Stimulated activated CD4-positive, alpha-beta T cell treated with anti-CD3 and anti-CD28 coated beads, Interleukin-1b, Interleukin-23, amount 100 ng/mL, for 24 hours (primary cell): ENCODE data around the gene IRS2.
A peak's percentile ranks its signal among the peaks of the same experiment; 100 is the strongest.
"Not testable (repeated sequence)": the region's sequence is repeated elsewhere in the genome, so short reads cannot be mapped to it uniquely, and the experiment has no call there.

ENCODE experiments used
- DNase-seq, 4 experiments: peaks; one replicate each; pipeline ENCODE4 v3.0.0-alpha.2; 2020; ENCODE audit warnings: low read depth in 4 of 4, low spot score in 1 of 4

Gene IRS2, protein sequence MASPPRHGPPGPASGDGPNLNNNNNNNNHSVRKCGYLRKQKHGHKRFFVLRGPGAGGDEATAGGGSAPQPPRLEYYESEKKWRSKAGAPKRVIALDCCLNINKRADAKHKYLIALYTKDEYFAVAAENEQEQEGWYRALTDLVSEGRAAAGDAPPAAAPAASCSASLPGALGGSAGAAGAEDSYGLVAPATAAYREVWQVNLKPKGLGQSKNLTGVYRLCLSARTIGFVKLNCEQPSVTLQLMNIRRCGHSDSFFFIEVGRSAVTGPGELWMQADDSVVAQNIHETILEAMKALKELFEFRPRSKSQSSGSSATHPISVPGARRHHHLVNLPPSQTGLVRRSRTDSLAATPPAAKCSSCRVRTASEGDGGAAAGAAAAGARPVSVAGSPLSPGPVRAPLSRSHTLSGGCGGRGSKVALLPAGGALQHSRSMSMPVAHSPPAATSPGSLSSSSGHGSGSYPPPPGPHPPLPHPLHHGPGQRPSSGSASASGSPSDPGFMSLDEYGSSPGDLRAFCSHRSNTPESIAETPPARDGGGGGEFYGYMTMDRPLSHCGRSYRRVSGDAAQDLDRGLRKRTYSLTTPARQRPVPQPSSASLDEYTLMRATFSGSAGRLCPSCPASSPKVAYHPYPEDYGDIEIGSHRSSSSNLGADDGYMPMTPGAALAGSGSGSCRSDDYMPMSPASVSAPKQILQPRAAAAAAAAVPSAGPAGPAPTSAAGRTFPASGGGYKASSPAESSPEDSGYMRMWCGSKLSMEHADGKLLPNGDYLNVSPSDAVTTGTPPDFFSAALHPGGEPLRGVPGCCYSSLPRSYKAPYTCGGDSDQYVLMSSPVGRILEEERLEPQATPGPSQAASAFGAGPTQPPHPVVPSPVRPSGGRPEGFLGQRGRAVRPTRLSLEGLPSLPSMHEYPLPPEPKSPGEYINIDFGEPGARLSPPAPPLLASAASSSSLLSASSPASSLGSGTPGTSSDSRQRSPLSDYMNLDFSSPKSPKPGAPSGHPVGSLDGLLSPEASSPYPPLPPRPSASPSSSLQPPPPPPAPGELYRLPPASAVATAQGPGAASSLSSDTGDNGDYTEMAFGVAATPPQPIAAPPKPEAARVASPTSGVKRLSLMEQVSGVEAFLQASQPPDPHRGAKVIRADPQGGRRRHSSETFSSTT (N-terminal part only)

DNA sequence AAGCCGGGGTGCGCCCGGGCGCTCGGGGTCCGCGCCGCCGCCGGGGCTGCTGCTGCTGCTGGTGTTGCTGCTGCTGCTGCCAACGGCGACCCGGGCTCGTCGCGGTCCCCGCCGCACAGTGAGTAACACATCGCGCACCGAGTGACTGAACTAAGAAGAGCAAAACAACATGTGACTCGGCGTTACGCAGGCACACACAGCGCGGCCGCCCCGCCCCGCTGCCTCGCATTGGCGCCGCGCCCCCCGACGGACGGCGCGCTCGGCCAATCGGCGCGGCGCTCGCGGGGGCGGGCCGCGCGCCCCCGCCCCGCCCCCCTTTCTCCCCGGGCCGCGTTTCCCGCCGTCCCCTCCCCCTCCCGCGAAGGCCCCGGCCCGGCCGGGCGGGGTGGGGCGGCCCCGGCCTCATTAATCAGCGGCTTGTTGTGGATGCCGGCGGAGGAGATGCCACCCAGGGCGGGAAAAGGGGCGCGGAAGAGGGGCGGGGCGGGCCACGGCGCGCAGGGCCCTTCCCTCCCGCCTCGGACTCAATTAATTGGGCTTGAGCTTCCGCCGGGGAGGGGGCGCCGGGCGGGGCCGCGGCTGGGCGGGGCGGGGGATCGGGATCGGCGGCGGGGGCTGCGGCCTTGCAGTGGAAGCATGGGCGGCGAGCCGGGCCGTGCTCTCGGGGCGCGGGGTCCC, at the start of gene IRS2:
Gene IRS2 (minus strand): TSS at position 127 of the 678 bp plus-strand sequence. CDS start 530 bp downstream, outside the sequence.
- peak; percentile 71 to 86 (median 76) for DNase-seq

DNA sequence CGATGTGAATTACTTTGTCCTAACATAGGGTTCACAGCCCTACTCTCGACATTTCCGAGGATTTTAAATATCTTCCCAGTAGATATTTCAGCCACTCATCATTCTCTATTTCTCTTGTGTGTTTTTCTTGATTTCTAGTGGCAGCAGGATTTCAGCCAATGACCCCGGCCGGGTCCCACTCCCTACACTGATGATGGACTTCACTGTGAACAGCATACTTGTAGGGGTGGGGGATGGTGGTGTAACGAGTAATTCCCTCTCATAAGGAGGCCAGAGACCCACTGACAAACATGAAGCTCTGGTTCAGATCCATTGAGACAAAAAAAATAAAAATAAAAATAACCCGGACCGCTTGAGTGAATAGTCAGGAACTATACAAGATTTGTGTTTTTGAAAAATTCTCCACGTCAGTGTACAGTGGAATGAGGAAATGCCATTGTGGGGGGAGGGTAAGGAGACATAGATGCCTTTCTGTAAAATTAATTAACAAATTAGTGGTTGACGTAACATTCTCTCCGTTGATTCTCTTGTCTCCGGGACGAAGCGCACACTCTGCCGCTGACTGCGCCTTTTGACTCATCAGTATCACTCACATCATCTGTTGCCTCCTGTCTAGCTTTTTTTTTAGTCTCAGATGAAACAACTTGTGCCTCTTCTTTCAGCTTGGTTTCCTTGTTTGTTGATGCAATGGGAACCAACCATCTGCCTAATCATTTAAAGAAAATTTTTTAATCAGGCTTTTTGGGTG, 48.8 kb upstream of the IRS2 start:
- DNase-seq = no peak

DNA sequence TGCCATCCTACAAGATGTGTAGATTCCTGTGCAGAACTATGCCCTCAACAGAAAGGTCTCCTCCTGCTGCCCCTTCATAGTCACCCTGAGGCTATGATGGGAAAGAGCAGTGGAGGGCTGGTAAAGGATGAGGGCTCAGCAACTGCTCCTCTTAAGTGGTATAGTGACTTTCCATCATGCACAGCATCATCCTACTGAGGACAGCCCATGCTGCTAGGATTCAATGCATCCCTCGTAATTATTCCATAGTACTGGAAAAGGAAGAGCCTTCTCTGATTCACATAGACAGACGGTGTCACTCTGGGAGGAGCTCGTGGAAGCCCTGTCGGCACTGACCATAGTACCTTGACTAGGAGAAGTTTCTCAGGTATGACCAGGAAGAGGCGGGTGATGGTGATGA, 47.6 kb upstream of the IRS2 start:
- no peak for DNase-seq

DNA sequence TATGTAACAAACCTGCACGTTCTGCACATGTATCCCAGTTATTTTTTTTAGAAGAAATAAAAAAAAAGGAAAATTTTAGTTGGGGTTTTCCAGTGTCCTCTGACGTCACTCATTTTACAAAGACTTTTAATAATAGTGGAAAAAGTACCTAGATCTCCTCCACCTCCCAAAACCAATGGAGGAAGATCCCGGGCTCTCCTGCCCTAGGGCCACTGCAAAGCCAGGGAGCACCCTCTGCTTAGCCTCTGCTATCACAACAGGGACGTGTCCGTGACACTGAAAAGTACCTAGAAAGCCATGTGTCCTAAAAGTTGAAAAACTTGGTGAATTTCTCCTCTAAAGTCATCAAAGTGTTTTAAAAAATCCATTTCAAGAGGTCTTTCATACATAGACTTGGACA, 46.7 kb upstream of the IRS2 start:
- DNase-seq = no peak

DNA sequence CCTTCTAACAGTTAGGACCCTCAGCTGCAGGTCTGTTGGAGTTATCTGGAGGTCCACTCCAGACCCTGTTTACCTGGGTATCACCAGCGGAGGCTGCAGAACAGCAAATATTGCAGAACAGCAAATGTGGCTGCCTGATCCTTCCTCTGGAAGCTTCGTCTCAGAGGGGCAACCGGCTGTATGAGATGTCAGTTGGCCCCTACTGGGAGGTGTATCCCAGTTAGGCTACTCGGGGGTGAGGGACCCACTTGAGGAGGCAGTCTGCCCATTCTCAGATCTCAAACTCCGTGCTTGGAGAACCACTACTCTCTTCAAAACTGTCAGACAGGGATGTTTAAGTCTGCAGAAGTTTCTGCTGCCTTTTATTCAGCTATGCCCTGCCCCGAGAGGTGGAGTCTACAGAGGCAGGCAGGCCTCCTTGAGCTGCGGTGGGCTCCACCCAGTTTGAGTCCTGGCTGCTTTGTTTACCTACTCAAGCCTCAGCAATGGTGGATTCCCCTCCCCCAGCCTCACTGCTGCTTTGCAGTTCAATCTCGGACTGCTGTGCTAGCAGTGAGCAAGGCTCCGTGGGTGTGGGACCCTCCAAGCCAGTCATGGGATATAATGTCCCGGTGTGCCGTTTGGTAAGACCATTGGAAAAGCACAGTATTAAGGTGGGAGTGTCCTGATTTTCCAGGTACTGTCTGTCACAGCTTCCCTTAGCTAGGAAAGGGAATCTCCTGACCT, 42.4 kb upstream of the IRS2 start:
- DNase-seq = not testable (repeated sequence)

DNA sequence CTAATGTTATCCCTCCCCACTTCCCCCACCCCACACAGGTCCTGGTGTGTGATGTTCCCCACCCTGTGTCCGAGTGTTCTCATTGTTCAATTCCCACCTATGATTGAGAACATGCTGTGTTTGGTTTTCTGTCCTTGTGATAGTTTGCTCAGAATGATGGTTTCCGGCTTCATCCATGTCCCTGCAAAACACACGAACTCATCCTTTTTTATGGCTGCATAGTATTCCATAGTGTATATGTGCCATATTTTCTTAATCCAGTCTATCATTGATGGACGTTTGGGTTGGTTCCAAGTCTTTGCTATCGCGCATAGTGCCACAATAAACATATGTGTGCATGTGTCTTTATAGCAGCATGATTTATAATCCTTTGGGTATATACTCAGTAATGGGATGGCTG, 36.8 kb upstream of the IRS2 start:
- not testable (repeated sequence) for DNase-seq

DNA sequence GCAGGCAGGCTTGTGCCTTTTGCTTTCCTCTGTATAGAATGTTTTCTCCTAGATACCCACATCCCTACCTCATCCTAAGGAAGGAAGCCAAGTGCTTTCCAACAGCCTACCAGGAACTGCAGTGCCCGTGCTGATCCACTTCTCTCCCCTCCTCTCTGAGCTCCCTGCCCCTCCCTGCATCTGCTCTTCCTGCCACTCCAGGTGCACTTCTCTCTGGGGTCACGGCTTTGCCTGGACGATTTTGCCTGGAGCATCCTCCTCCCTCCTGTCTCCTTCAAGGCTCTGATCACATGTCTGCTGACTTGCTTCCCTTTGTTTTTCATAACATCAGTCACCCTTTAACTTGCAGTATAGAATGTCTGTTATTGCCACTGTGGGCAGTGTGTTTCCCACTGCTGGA, 34.7 kb upstream of the IRS2 start:
- DNase-seq = no peak

DNA sequence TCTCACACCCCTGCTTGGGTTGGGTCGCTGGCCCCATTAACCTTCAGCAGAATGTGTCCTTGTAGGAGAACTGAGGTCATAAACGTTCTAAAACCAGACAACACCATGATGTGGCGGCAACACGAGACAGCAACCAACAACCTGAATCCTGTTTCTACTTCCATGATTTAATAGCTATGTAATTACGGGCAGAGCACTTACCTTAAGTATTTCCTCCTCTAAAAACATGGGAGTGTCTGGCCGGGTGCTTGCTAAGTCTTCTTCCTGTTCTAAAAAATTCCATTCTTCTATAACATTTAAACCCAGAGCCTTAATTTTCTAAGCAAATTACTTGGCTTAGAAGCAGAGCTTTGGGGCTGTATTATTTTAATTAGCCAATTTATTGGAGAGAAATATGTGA, 33.5 kb upstream of the IRS2 start:
- DNase-seq = no peak

DNA sequence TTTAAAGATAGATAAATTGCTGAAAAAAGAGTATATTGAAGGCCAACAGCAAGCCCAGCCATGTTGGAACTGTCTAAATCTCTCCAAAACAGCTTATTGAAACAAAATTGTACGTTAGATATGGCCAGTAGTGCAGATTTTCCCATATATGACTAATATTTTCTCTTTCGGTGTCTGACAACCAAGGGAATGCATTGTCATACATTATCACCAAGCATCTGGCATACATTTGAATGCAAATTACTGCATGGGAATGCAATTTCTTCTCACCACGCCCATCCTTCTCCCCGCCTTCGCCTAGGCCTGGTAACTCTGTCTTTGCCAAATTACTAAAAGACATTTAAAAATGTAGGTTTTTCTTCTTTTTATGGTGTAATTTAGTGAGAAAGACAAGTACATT, 32.5 kb upstream of the IRS2 start:
- no peak for DNase-seq

DNA sequence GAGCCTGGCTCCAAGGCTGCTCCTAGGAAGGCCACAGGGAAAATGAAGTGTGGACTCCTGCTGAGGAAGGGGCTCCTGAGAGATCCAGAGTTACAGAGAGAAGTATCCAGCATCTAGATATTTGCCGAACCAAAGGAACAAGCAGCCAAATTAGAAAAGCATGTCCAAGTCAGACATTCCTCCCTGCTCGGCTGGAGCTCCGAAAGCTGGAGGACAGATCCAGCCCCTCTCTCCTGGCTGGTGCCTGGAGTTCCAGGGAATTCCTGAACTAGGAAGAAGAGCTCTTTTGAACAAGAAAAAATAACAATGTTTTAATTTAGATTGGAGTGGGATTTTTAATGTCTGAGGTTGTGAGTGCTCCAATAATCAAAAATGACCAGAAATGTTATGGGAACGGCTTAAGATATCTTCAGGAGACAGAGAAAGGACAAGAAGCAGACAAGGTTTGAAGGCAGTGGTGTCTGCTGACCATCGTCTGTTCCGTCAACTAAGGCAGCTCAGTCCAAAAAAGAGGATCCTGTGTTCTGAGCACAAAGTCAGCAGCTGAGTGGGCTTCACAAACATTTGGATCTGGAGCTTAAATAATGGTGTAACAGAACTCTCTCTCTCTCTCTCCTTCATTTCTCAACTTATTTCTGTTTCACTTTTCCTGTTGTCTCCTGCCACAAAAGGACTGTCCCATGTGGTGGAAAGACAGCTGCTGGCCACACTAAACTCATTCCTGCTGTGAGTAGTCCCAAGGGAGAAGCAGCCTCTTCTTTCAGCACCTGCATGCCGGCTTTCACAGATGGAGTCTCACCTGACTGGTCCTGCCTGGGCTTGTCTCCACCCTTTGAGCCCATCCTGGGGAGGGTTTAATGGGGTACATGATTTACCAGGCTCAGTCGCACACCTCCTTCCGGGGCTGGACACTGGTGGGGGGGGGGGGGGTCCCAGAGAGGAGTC, 31.5 kb upstream of the IRS2 start:
- no peak for DNase-seq

DNA sequence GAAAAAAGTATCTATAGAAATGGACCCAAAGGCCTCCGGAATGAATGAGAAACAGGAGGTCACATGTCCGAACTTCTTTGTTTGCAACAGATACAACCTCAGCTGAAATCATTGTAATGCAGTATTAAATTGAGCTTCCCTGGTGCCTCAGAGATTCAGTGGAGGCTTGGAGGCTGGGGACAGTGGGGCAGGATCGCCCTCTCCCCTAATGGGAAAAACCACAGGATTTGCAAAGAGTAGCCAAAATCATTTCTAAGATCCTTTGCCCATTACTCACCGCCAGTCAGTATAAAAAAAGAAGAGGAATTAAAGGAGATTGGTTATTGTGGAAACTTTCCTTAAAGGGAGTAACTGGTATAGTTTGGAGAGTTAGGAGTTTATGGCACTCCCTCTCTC, 30.4 kb upstream of the IRS2 start:
- no peak for DNase-seq

DNA sequence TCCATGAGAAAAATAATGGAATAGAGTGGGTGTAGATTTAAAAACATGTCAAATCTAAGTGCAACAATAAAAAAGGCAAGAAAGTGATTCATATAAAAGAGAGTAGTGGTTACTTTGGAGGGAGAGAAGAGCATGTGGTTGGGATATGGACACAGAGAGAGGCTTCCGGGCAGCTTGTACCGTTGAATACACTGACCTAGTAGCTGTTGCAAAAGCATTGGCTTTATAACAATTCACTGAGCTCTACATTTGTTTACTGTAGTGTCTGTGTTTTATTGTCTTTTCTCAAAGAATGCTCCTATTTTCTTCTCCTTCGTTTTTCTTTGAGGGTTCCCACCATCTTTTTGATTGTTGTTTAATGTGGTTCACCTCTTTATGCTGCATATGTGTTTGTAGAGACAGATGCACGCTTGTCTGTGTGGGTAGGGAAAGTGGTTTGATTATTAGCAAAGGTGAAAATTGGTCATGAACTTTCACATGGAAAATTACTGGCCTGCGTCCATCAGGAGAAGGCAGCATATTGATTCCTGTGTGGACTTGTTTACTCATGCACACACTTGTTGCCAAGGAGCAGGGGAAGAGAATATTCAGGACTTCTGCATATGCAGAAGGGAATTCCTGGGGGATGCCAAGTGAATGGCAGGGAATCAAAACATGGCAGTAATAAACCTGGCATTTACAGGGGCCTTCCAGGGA, 29.9 kb upstream of the IRS2 start:
- no peak for DNase-seq

DNA sequence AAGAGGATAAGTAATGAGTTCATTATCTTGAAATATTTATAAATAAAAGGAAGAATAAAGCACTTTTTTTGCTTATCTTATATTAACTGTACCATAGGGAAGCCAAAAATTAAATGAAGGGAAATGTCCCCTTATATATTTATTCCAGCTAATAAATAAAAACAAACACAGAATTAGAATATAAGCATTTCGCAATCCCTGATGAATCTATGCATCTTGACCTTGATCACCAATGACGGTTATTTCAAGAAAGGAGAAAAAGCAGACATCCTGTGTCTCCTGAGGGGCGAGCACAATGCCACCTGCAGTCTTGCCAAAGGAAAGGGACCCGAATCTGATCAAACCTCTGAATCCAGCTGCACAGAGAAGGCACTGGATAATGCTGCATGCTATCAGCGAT, 29.3 kb upstream of the IRS2 start:
- no peak for DNase-seq

DNA sequence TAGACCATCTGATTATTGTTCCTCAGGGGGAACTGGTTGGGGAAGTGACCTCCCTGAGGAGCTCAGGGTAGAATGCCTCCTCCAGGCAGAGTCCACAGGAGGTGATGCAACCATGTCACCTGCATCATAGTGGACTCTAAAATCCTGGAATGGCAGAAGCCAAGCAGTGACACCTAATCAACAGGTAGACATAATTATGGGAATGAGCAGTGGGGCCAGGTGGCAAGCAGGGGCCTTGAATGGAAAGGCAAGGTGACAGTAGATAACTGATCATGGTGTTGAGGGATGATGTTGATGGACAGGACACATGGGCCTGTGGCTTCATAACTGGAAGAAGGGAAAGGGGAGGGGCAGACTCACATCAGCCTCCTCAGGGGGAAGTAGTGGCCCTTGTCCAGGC, 27.3 kb upstream of the IRS2 start:
- DNase-seq = no peak

DNA sequence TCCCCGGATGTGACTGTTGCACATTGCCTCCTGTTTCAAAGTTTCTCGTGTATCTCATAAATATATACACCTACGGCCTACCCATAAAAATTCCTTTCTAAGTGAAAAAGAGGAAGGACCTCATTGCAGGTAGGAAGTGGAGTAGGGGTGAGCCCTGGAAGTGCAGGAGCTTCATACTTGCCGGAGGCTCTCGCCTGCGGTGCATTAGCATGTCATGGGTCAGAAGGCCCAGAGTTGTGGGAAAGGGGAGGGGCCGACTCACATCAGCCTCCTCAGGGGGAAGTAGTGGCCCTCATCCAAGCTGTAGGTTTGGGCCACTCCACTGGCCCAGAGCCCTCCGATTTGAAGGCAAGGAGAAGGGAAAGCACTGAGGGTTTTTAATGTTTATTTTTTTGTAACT, 26.0 kb upstream of the IRS2 start:
- no peak for DNase-seq

DNA sequence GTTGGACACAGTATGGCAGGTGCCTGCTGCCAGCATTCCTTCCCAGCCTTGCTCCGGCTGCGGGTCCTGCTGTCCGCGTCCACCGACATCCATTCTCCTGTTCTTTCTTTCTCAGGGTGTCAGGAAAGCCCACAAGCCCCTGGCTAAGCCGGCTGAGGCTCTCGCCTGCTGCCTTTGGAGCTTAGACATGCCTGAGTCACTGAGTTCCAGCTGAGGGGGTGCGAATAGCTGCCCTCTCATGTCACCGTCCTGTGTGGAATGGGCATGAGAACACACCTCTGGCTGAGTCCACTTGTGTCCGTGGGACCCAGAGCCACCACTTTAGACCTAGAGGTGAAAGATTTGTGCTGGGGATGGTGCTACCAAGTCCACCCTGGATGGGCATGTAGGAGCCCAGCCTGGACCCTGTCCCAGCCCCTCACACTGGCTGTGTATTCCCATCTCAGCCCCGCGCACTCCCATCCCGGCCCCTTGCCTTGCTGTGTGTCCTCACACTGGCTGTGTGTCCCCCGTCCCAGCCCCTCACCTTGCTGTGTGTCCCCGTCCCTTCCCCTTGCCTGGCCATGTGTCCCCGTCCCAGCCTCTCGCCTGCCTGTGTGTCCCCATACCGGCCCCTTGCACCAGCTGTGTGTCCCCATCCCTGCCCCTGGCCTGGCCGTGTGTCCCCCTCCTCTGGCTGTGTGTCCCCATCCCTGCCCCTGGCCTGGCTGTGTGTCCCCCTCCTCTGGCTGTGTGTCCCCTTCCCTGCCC, 24.6 kb upstream of the IRS2 start:
- no peak for DNase-seq

DNA sequence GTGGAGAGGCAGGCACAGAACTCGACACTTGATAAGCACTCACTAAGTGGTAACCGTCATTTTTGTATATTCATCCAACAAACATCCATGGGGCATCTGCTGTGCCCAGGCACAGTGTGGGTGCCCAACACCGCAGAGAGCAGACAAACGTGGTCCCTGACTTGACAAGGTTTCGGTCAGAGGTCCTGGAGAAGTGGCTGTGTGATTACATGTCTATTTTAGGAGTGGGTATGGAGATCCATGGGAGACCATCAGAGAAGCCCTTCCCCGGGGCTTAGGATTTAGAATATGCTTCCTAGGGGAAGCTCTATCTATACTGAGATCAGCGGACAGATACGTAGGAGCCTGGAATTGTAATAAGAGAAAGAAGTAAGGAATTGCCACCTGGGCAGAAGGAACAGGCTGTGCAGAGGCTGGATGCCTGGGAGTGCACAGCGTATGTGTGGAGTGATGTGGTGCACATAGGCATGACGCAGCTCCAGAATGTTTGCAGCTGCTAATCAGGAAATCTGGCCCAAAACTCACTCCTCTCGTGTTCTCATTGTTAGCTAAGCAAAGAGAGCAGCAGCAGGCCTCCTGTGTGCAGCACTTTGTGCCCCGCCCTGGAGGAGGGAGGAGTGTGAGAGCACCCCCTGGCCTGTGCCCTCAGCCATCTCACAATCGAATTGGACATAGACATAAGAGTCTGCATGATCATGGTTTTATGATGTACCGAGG, 23.0 kb upstream of the IRS2 start:
- DNase-seq = no peak
